NCI-H1092 (cell line): ENCODE measurements around the gene CXXC1.
A peak's percentile ranks its signal among the peaks of the same experiment; 100 is the strongest.
"Not testable (repeated sequence)": the region's sequence is repeated elsewhere in the genome, so short reads cannot be mapped to it uniquely, and the experiment has no call there.

ENCODE experiments used
- DNase-seq: peaks from one replicate; lab custom pipeline; 2025; lab: John Stamatoyannopoulos, UW

The CXXC1 gene

DNA sequence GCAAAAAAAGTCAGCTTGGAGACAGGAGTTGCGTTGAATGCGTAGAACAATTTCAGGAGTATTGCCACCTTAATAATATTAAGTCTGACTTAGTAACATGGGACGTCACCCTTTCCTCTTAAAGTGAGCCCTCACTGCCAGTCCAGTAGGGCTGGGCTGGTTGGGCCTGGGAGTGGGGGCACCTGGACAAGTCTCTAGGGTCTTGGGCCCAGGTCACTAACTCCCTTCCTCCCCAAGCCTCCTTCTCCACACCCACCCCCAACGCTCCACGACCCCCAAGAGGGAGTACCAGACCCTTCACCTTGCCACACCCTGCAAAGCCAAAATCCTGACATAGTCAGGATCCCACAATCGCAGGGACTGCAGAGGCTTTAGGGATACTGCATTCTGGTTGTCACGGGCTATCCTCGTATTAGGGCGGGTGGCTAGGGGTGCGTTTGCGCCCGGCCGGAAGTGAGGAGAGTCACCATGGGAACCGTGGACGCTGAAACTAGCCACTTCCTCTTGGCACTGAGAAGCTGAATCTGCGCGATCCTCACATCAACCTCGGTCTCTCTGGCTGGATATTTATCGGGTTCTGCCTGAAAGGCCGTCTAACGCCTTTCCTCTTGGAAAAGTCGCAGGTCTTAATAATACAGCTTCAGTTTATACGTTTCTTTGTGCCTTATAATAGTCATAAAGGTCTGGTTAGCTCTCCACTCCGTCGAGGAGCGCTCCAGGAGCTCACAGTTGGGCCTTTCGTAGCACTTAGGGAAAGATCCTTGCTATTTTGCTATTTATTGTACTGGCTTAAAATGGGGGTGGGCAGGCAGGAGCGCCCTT lies 10.3 kb upstream of the CXXC1 start:
- DNase-seq: peak; percentile 69

DNA sequence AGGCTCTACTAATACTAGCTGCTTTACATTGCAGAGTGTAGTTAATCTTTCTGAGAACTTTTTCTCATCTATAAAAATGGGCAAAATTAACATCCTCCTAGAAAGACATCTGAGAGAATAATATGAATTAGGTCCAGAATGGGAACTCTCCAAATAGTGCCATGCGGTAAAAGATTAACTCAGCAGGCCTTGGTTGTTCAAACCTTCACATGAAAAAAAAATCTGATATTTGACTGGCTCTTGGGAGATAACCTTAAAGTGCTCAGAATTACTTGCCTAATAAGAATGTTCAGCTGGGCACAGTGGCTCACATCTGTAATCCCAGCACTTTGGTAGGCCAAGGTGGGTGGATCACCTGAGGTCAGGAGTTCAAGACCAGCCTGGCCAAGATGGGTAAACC lies 5.5 kb upstream of the CXXC1 start:
- no peak for DNase-seq

DNA sequence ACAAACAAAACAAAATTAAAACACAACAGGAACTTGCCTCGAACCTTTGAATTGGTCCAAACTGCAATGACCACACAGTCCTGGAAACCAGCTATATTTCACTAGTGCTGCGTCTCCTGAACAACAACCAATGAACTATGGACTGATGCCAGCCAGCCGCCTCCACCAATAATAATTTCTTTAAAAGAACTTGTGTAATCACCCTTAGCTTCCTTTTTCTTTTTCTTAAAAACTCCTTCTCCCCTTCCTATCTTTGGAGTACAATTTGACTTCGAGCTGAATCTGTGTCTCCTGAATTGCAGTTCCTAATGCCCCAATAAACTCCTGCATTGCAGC lies 1.6 kb upstream of the CXXC1 start:
- no peak for DNase-seq

- not testable (repeated sequence) for DNase-seq
Measured at GRCh38 chr18:50288348-50289107, 1.0 kb upstream of the CXXC1 start.

DNA sequence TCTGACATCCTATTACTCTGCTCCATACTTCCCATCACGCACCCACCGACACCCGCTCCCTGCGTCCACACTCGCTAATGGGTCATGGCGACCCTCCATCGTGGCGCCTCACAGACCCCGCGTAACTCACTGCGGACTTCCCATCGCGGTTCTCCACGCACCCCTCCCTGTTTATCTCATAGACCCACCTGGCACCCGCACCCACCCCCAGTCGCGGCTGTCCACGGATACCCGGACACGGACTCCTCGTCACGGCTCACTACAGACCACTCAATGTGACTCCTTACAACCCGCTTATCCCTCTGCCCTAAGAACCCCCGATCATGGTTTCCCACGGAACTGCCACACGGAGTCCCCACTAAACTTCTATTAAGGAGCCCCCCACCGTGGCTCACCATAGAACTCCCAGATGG lies 458 bp downstream of the CXXC1 start:
- DNase-seq: no peak

- no peak for DNase-seq
Measured at GRCh38 chr18:50286391-50287027, 983 bp downstream of the CXXC1 start.

- DNase-seq: no peak
Measured at GRCh38 chr18:50285631-50286321, 1.7 kb downstream of the CXXC1 start.

DNA sequence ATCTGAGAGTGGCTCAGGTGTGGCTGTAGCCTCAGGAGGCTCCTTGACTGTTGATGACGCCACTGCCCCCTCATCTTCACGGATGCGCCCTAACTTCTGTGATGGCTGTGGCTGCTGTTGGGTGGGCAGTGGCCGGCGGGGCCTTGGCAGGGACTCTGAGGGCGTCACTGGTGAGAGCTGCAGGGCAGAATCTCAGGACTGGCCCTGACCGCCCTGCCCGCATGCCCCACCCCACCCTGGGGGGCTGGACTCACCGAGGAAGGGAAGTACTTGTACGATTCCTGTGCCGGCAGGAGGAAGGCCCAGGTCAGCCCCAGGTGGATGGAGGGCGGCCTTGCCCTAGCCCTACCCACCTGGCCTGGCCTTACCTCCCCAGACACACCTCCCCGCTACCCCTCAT lies 2.4 kb downstream of the CXXC1 start:
- DNase-seq: no peak

- DNase-seq: no peak
Measured at GRCh38 chr18:50284255-50284885, 3.1 kb downstream of the CXXC1 start.

- no peak for DNase-seq
Measured at GRCh38 chr18:50283469-50284209, 3.9 kb downstream of the CXXC1 start.

GRCh38 chr18:50282521-50283335 lies 4.8 kb downstream of the CXXC1 start:
- DNase-seq: no peak

GRCh38 chr18:50281972-50282520 lies 5.4 kb downstream of the CXXC1 start:
- no peak for DNase-seq

DNA sequence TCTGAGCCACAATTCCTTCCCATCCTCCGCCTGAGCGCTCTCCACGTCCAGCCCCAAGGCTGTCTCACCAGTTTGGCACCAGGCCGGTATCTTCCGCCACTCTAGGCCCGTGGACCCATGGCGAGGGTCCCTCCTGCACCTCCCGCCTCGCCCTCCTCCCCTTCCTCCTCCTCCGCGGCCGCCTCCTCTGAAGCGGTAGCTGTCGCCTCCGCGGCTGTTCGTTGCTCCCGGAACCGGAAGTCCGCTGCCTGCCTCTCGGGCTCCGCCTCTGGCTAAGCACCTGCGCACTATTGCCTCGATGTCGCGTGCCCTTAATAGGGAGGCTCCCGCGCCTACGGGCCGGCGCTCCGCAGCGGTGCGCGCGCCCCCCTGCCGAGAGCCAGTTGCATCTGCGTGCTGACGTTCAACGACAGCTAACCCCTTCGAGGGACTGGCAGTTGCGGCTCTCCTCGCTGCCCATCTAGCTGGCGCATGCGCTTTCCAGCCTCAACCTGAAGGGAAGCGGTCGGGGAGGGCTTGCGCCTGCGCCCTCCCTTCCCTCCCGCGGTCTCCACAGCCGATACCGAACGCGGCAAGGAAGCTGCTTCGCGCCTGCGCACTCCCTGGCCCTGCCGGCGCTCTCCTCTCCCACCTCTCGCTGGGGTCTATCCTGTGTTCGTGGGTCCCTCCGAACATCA lies 6.1 kb downstream of the CXXC1 start, which contains the start of gene MBD1:
Gene MBD1, minus strand, starts transcription at position 229 of the 677 bp plus-strand sequence. CDS start 1,531 bp downstream, outside the sequence.
- peak; percentile 99 for DNase-seq

DNA sequence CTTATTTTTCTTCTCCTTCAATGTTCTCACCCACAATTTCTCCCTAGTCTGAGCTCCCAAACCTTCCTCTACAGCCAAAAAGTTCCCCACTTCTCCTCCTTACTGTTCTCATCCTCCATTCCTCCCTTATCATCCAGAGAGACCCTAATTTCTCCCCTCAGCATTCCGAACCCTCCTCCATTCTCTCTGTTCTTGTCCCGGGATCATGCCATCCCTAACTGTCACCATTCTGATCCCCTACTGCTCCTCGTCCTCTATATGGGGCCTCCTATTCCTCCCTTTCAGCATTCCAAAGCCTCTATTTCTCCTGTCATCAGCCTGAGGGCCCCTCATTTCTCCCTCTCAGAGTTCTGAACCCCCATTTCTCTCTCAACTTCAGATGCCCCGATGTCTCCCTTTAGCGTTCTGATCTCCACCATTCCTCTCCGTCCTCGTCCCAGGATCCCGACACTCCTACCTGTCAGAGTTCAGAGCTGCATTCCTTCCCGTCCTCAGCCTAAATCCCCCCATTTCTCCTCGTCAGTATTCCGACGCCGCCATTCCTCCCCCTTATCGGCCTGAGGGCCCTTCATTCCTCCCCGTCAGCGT lies 6.7 kb downstream of the CXXC1 start:
- no peak for DNase-seq

GRCh38 chr18:50279752-50280151 lies 7.7 kb downstream of the CXXC1 start:
- DNase-seq: no peak

DNA sequence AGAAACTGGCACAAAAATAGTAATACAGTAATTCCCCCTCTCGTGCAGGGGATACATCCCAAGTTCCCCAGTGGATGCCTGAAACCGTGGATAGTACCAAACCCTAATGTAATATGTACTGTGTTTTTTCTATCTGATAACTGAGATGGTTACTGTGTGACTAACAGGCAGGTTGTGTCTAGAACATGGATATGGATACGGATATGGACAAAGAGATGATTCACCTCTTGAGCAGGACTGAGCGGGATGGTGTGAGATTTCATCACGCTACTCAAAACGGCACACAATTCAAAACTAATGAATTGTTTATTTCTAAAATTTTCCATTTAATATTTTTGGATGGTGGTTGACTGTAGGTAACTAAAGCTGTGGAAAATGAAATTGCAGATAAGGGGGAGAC lies 9.6 kb downstream of the CXXC1 start:
- no peak for DNase-seq

DNA sequence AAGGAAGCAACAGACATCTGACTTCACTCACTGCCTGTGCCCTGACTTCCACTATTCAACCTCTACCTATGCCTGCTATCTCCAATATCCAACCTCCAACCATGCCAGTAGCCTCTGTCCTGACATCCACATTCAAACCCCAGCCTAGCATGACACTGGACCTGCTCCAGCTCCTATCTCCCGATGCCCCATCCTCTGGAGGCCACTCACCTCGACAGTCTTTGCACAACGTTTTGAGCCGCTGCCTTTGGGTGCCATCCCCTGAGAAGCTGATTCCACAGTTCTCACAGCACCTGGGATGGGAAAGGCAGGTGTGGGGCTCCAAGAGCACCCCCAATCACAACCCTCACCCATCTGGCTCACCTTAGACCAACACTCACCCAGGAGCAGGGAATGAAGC lies 11.0 kb downstream of the CXXC1 start:
- DNase-seq: no peak

- DNase-seq: no peak
Measured at GRCh38 chr18:50275503-50276036, 11.9 kb downstream of the CXXC1 start.

DNA sequence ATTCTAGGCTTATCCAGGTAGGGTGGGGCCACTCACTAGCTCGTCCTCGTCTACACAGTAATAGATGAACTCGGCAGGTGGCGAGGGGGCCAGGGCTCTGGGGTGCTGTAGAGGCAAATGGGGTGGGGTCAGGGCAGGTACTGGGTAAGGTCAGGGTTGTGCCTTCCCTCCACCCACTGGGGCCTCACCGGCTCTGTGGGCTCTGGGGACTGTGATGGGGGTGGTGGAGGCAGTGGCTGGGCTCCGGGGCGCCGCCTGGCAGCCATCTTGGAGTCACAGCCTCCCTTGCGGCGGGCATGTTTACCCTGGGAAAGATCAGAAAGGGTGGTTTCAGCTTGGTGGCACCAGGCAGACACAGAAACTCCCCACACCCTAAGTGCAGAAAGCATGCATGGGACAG lies 12.6 kb downstream of the CXXC1 start:
- DNase-seq: no peak
